Measurements from ENCODE around the gene SPATA31C1.

SPATA31C1 gene

DNA sequence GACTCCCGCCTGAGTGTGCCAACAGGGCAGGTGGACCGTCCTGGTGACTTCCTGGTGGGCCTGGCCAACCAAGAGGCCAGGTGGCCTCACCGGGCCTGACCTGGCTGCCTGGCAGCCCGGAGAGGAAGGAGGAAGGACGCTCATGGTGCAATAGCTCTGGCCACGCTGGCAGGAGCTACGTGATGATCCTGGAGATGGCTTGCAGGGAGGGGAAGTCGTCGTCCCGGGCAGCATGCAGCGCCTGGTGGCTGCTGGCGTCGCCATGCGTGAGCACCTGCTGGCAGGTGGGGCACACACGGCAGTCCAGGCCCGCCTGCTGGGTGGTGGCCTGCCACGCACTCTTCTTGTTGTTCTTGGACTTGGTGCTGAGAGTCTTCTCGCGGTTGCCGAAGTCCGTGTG, 26.3 kb downstream of the SPATA31C1 start:
- DNase-seq = no peak

DNA sequence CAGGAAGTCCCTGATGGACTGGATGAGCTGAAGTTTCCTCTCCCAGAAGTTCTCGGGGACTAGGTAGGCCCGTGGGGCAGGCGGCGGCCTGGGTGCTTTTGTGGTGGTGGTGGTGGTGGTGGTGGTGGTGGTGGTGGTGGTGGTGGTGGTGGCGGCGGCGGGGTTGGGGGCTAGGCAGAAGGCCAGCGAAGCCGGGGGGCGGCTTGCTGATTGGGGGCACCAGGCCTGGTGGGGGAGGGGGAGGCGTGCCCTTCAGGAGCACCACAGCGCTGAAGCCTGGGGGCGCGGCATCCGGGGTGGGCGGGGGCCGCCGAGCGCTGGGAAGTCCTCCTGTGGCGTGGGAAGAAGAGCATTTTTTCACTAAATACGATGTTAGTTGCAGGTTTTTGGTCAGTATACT, 26.9 kb downstream of the SPATA31C1 start:
- DNase-seq = no peak

GRCh38 chr9:87950296-87950695, 32.5 kb downstream of the SPATA31C1 start:
- DNase-seq = no peak

GRCh38 chr9:87950765-87951488, 33.2 kb downstream of the SPATA31C1 start:
- no peak for DNase-seq

DNA sequence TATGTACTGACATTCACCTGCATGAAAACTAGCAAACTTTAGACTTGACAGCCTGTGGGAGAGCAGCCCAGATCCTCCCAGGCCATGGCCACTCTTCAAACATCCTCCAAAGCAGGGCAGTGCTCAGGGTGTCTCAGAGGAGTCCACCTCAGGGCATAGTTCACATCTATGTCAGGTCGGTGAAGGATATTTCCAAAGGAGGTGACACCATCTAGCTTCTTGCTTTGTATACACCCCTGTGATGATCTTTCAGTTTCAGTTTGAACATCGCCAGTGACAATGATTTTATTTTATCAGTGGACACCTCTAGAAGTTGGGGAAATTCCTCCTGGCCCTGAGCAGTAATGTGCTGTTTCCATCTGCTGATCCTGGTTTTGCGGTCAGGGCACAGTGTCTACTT, 36.5 kb downstream of the SPATA31C1 start:
- DNase-seq = no peak

- DNase-seq = no peak
Observed at GRCh38 chr9:87957839-87958238, 40.1 kb downstream of the SPATA31C1 start.

GRCh38 chr9:87958591-87958990, 40.8 kb downstream of the SPATA31C1 start:
- no peak for DNase-seq

GRCh38 chr9:87959916-87960581, 42.3 kb downstream of the SPATA31C1 start:
- DNase-seq = no peak

- DNase-seq = no peak
Observed at GRCh38 chr9:87963770-87964169, 46.0 kb downstream of the SPATA31C1 start.

GRCh38 chr9:87964826-87965225, 47.1 kb downstream of the SPATA31C1 start:
- DNase-seq = no peak

DNA sequence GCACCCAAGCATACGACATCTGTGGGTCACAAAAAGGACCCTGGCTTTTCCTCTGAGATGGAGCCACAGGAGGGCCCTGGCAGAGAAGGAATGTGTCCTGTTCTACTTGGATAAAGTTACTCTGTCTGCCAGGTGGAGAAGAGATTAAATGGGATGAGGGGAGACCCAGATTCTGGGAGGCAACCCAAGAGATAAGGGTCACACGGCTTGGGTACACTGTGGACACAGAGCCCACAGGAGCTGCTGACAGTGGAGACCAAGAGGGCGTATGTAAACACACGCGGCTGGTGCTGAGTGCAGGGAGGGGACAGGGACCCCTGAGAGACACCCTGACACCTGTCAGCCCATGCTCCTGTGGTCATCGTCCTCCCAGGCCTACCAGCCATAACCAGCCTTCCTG, 50.4 kb downstream of the SPATA31C1 start:
- no peak for DNase-seq

GRCh38 chr9:87970602-87971001, 52.8 kb downstream of the SPATA31C1 start:
- DNase-seq = no peak

- DNase-seq = no peak
Observed at GRCh38 chr9:87973122-87973521, 55.4 kb downstream of the SPATA31C1 start.
